Activated CD4-positive, alpha-beta T cell treated with anti-CD3 and anti-CD28 coated beads, Interleukin-2, amount 50 U/mL, for 16 hours (primary cell): ENCODE results near the gene SMIM1.
"Not testable (repeated sequence)": the region's sequence is repeated elsewhere in the genome, so short reads cannot be mapped to it uniquely, and the experiment has no call there.

Experiments used
- DNase-seq: peaks from one replicate; pipeline ENCODE4 v3.0.0-alpha.2; 2020

The SMIM1 gene

DNA sequence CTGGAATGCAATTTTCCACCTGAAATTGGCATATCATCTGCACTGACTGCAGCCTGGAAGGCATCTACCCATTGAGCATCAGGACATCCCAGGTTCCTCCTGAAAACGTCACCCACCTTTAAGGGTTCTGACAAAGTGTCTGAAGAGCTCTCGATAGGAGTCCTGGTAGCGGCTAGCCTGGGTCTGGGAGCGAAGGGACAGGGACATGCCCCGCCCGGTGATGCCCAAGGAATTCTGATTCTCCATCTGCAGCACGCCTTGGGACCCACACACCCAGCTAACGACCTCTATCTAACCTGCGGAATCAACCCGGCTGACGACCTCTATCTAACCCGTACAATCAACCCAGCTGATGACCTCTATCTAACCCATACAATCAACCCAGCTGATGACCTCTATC lies 33.6 kb upstream of the SMIM1 start:
- DNase-seq = no peak

DNA sequence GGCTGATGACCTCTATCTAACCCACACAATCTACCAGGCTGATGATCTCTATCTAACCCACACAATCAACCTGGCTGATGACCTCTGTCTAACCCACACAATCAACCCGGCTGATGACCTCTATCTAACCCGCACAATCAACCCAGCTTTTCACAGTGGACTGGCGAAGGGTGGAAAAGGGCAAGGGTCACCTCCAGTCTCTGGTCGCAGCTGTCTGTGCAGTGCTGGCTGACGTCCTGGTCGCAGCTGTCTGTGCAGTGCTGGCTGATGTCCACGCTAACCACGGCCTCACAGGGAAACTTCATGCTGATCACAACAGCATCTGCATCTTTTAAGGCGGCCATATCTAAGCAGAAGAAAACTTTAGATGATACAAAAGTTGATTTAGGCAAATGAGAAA lies 32.5 kb upstream of the SMIM1 start:
- DNase-seq = no peak

GRCh38 chr1:3740752-3741151 lies 31.8 kb upstream of the SMIM1 start:
- no peak for DNase-seq

GRCh38 chr1:3741566-3742438 lies 30.7 kb upstream of the SMIM1 start:
- no peak for DNase-seq

GRCh38 chr1:3742439-3743298 lies 29.9 kb upstream of the SMIM1 start:
- no peak for DNase-seq

GRCh38 chr1:3743421-3743820 lies 29.1 kb upstream of the SMIM1 start:
- DNase-seq = no peak

GRCh38 chr1:3743826-3744225 lies 28.7 kb upstream of the SMIM1 start:
- DNase-seq = no peak

DNA sequence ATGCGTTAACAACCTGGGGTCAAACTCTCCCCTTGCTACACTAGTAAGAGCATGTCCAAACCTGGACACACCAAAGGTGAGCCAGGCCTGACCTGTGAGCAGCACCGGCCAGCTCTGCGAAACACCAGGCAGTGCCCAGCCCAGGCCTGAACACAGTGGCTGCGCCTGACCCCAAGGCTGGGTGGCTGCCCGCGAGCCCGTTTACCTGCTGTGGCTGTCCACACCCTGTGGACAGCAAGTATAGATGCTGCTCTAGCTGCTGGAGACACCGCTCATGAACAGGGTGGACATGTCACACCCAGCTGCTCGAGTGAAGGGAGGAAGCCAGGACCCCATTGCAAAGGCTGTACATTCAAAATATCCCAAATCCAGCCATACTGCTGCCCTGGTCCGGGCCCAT lies 27.9 kb upstream of the SMIM1 start:
- no peak for DNase-seq

- no peak for DNase-seq
These were observed 27.5 kb upstream of the SMIM1 start for GRCh38 chr1:3745071-3745470.

- DNase-seq = no peak
These were observed 26.8 kb upstream of the SMIM1 start for GRCh38 chr1:3745590-3746381.

GRCh38 chr1:3746389-3746829 lies 26.1 kb upstream of the SMIM1 start:
- DNase-seq = no peak

DNA sequence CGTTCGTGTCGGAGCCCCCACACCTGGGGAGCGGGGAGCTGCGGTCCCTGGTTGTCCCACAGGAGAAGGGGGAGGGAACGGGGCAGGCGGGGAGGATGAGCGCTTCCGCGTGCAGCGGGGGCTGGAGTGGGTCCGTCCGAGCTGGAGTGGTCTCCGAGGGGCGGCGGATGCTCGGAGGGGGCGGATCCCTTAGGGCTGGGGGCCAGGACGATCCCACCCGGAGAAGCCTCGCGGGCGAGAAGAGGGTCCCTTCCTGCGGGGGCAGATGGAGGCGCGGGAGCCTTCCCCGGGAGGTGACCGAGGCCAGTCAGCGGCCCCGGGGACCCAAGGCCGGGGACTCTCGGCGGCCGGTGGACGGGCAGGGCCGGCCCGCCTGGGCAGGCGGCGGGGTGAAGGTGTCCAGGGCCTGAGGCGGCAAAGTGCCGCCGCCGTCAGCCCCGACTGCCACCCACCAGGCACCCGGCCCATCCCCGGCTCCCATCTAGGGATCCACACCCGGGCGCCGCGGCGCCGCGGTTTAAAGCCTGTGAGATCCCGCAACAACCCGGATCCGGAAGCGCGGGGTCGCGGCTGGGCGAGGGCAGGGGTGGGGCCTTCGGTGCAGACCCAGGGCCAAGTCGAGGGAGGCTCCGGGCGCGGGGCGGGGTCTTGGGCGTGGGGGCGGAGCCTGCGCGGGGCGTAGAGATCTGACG lies 25.6 kb upstream of the SMIM1 start:
- peak; percentile 91 for DNase-seq

- DNase-seq = no peak
These were observed 25.1 kb upstream of the SMIM1 start for GRCh38 chr1:3747522-3747848.

DNA sequence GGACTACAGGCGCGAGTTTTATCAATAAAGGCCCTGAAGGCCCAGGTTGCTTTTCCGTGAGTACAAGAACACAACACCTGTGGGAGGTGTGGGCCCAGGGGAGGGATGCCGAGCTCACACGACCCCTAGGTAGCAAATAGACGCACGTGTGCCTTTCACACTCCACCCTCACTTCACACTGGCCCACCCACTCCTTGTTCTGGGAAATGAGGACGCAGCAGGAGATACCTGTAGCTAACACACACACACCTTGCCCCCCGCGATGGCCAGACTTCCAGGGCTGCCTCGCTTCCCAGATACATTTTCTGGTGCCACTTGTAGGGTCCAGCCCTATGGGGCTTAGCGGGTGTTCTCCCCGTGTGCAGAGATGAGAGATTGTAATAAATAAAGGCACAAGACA lies 24.6 kb upstream of the SMIM1 start:
- DNase-seq = no peak

DNA sequence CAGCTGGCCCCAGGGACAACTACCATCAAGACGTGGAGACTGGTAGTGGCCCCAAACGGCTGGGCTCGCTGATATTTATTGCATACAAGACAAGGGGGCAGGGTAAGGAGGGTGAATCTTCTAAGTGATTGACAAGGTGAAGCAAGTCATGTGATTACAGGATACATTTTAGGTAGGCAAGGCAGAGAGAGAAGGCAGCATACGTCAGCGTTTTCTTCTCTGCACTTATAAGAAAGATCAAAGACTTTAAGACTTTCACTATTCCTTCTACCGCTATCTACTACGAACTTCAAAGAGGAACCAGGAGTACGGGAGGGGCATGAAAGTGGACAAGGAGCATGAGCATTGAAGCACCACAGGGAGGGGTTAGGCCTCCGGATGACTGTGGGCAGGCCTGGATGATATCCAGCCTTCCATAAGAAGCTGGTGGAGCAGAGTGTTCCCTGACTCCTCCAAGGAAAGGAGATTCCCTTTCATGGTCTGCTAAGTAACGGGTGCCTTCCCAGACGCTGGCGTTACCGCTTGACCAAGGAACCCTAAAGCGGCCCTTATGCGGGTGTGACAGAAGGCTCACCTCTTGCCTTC lies 24.1 kb upstream of the SMIM1 start:
- not testable (repeated sequence) for DNase-seq

DNA sequence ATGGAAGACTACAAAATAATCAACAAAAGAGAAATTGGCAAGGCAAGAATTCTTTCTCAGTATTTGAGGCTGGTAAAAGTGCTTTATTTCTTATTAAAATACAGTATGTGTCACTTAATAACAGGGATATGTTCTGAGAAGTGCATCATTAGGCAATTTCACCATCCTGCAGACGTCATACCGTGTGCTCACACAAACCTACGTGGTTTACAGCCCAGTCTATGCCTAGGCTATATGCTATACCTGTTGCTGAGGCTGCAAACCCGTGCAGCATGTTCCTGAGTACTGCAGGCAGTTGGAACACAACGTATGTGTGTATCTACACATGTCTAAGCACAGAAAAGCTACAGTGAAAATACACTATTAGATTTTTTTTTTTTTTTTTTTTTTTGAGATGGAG lies 23.0 kb upstream of the SMIM1 start:
- DNase-seq = no peak

DNA sequence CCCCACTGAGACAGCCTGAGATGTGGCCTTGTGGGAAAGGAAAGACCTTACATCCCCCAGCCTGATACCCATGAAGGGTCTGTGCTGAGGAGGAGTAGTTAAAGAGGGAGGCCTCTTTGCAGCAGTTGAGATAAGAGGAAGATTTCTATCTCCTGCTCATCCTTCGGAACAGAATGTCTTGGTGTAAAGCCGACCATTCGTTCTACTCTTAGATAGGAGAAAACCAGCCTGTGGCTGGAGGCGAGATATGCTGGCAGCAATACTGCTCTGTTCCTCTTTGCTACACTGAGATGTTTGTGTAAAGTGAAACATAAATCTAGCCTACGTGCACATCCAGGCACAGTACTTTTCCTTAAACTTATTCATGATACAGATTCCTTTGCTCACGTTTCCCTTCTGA lies 21.8 kb upstream of the SMIM1 start:
- DNase-seq = no peak

DNA sequence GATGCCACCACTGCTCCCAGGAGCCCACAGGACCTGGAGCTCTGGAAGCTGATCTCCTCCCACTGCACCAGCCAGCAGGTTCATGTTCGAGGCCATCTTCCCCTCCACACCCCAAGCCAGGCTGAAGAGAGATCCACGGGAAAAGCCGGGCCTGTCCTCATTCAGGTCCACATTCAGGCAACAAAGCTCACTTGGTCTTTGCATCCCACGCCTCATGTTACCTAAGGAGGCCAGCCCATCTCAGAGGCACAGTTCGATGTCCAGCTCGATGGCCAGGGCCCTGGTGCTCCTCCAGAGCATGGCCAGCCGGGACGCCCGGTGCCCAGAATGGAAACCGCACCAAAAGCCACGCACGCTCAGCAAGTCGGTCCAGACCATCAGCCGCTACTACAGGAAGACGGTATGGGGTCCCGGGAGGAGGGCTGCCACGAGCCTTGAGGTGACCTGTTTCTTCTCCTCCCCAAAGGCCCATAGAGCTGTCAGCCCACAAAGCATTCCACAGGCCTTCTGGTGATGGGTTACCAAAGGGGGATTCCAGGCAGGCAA lies 20.1 kb upstream of the SMIM1 start, which contains the start of gene CCDC27:
Gene CCDC27, plus strand, starts transcription at position 51 of the 546 bp plus-strand sequence. Its CDS starts 32 bp downstream, at position 83.
- DNase-seq = no peak

DNA sequence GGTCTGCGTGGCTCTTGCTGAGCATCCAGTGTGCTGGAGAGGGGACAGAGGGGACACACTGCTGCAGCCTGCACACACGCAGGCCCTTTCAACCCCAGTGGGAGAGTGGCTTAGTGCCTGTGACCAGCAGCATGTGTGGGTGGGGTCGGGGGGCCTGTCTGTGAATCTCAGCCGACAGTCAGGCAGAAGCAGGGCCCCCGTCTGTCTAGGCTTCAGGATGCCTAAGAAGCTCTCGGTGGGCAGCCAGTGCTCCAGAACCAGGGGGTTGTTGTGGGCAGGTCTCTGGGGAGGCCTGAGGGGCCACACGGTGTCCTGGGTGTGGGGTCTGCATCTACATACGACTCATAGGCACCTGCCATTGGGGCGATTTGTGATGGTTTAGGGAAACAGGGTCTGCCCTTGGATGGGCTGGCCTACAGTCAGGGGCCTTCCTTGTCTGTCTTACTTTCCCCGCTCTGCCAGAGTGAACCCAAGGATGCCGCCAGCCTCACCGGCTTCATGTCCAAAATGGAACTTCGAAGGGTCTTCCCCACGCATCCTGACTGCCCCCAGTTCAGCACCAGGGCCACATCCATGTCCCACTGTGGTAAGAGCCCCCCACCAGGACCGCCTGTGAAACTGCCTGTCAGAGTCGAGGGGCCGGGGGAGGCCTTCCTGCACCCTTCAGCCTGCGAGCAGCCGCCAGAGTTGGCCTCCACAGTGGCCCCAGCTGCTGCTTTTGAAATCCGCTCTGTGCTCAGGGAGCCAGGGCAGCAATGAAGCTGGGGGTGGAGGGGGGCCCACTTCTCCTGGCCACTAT lies 18.7 kb upstream of the SMIM1 start:
- DNase-seq = no peak

DNA sequence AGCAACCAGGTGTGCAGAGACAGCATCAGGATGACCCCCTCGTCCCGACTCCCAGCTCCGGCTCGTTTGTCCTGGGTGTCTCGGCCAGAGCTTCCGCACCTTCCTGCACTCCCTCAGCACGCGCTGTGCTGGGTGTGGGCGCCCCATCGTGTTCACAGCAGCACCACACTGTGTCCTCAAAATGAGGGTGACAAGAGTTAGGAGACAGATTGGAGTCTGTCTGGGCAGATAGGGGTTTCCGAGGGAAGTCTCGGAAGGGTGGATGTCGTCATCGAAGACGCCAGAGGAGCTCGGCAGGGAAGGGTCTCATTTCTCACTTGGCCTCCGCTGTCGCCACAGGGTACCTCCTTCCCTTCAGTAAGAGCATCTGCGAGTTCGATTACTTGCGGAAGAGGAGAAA lies 16.2 kb upstream of the SMIM1 start:
- no peak for DNase-seq

GRCh38 chr1:3759164-3759563 lies 13.4 kb upstream of the SMIM1 start:
- DNase-seq = no peak
